ENCODE results near the gene PITX3.
"Not testable (repeated sequence)": the region's sequence is repeated elsewhere in the genome, so short reads cannot be mapped to it uniquely, and the experiment has no call there.

Gene PITX3

DNA sequence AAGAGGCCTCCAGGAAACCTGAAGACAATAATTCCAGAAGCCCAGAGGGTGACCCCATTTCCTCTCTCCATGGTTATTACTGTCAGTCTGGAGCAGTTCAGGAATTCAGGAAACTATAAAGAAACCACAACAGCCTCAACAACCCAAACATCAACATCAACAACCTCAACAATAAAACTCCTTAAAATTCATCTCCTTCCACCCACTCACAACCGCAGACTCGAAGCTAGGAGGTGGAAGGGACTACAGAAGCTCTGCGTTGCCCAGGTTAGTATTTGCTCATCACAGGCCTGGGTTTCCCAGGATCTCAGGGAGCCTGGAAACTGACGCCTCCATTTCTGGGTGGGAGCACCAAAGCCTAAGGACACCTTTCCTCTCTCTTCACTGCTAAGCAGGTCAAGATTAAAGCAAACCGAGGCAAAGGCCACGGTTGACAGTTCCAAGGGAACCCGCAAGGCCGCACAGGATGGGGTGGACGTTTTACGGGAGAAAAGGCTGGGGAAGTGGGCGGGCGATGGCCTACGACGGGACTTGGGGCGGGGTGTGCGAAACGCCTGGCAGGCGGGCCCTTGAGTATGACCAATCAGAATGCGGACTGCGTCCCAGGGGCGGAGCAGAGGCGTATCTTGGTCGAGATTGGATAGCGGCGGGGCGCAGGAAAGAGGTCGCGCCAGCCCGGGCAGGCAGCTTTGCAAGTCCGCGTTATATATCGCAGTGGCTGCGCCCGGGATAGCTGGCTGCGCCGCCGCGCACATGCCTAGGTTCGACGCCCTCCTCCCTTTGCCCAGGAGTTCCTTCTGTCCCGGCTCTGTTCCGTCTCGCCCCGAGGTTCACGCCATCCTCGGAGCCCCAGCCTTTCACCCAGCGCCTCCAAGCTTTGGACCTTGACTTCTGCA, 15.4 kb downstream of the PITX3 start, which contains the start of gene ELOVL3:
ELOVL3 (plus strand) TSS at position 654 of the 896 bp plus-strand sequence. CDS start 250 bp downstream, outside the sequence.
- peak; percentile 88 for DNase-seq (ENCODE audit: low spot score)

DNA sequence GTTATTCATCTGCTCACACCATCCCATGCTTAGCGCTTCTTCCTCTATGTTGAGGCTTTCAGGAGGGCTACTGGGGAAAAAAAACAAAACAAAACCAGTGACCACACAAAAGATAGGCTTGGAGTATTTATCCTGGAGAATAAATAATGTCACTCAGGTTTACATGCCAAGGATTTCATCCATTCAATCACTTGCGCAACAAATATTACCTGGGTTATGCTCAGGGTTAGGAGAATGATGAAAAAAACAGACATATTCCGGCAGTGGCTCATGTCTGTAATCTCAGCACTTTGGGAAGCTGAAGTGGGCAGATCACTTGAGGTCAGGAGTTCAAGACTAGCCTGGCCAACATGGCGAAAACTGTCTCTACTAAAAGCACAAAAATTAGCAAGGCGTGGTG, 18.5 kb downstream of the PITX3 start:
- no peak for DNase-seq (ENCODE audit: low spot score)

DNA sequence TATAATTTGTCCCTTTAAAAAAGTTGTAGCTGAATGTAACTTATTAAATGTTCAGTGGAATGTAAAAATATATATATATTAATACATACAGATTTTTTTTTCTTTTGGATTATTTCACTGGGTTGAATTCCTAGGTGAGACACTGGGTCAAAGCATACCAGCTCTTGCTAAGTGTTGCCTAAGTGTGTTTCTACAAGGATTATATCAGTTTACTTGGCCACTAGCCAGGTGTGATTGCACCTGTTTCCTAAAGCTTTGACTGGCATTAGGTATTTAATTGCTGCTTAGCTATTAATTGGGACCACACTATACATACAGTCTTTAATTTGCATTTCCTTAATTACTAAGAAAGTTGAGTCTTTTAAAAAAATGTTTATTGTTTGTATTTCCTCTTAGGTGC, 20.7 kb downstream of the PITX3 start:
- no peak for DNase-seq (ENCODE audit: low spot score)

DNA sequence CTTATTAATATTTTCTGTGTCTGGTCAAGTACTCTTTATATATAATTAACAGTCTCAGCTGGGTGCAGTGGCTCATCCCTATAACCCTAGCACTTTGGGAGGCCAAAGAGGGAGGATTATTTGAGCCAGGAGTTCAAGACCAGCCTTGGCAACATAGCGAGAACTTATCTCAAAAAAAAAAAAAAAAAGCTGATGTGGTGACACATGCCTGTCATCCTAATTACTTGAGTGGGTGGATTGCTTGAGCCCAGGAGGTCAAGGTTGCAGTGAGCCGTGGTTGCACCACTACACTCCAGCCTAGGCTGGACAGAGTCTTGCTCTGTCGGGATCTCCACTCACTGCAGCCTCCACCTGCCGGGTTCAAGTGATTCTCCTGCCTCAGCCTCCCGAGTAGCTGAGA, 21.9 kb downstream of the PITX3 start:
- DNase-seq (ENCODE audit: low spot score), result no peak

DNA sequence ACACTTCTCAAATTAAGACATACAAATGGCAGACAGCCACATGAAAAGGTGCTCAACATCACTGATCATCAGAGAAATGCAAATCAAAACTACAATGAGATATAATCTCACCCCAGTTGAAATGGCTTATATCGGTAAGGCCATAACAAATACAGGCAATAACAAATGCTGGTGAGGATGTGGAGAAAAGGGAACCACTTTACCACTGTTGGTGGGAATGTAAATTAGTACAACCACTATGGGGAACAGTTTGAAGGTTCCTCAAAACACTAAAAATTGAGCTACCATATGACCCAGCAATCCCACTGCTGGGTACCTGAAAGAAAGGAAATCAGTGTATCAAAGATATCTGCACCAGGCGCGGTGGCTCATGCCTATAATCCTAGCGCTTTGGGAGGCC, 27.7 kb downstream of the PITX3 start:
- not testable (repeated sequence) for DNase-seq (ENCODE audit: low spot score)

DNA sequence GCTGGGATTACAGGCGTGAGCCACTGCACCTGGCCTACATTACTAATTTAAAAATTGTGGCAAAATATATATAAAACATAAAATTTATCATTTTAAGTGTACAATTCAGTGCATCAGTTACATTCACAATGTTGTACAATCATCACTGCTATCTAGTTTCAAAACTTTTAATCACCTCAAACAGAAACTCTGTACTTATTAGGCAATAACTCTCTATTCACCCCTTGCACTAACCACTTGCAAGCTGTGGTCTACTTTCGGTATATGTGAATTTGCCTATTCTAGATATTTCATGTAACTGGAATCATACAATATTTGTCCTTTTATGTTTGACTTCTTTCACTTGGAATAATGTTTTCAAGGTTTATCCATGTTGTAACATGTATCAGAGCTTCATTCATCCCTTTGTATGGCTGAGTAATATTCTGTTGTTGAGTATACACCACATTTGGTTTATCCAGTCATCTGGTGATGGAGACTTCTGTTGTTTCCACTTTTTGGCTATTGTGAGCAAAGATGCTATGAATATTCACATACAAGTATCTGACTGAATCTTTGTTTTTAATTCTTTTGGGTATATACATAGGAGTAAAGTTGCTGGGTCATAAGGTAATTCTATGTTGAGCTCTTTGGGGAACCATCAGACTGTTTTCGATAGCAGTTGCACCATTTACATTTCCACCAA, 29.6 kb downstream of the PITX3 start:
- no peak for DNase-seq (ENCODE audit: low spot score)

DNA sequence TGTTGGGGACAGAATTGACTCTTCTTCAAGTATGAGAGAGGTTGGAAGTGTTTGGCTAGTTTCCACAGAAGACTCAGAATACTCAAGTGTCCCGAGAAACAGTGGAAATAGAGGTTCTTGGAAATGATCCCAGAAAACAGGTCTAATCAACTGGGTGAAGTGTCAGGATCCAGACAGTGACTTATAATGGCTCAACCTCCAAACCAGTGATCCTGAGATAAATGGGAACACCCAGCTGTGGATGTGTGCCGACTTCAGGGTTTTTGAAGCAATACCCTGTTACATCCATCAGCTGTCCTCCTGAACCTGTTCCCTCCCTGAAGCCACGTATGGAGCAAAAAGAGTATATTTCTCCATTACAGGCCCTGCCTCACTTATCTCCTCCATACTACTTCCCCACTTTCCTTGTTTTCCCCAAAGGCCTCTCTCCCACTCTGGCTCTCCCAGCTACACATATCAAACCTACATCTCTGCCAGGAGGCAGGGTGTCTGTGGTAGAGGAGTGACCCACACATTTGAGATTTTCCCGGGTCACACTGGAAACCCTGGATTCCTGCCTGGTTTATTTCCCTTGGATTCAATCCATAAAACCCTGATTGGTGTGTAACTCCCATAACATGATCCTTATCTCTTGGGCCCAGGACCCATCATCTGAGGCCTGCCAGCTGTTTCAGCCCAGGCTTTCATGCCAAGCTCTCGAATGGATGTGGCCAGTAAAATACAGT, 32.8 kb downstream of the PITX3 start:
- DNase-seq (ENCODE audit: low spot score), result no peak

DNA sequence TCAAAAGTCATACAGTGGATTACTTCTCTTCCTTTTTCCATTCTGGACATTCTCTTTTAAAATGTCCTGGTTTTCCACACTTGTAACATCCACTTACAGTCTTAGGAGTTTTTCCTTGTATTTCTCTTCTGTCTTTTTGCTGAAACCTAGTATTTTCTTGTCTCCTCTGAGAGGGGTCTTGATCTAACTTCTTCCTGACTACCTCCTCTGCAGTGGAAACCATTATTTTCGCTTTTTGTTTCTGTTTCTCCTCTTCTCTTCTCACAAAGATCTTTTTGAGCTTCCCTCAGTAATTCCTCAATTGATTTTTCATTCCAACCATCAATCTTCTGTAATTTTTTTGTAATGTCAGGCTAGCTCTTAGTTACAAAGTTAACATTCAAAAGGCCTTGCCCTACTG, 38.9 kb downstream of the PITX3 start:
- DNase-seq (ENCODE audit: low spot score), result no peak

DNA sequence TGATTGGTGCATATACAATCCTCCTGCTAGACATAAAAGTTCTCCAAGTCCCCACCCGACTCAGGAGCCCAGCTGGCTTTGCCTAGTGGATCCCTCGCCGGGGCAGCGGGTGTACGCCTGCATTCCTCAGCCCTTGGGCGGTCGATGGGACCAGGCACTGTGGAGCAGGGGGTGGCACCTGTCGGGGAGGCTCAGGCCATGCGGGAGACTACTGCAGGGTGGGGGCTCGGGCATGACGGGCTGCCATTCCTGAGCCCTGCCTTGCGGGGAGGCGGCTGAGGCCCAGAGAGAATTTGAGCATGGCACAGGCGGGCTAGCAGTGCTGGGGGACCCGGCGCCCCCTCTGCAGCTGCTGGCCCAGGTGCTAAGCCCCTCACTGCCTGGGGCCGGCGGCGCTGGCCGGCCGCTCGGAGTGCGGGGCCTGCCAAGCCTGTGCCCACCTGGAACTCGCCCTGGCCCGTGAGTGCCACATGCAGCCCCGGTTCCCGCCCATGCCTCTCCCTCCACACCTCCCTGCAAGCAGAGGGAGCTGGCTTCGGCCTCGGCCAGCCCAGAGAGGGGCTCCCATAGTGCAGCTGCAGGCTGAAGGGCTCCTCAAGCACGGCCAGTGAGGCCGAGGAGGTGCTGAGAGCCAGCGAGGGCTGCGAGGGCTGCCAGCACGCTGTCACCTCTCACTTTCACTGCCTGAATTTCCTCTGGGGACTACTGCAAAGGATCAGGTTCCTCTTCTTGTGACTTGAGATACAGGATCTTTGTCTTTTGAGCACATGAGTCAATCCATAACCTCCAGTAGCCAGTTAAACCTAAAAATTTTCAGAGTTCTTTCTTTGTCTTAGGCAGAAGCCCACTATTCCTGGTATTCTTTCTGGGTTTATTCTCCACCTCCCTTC, 40.3 kb downstream of the PITX3 start:
- DNase-seq (ENCODE audit: low spot score), result no peak

DNA sequence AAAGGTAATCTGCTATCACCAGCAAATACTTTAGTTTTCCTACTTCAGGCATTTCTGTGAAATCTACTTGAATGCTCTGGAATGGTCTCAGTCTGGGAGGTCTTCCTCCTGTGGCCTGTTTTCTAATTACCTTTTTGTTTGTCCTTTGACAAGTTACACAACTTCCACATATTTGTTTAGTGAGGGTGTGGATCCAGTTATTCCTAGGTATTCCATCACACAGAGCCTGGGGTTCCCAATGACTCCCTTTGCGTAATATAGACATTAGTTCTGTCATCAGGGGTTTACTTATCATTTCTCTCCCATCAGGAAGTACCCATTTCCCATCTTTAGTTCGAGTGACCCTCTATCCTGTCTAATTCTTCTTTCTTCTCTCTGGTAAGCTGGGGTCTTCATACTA, 43.3 kb downstream of the PITX3 start:
- DNase-seq (ENCODE audit: low spot score), result no peak

DNA sequence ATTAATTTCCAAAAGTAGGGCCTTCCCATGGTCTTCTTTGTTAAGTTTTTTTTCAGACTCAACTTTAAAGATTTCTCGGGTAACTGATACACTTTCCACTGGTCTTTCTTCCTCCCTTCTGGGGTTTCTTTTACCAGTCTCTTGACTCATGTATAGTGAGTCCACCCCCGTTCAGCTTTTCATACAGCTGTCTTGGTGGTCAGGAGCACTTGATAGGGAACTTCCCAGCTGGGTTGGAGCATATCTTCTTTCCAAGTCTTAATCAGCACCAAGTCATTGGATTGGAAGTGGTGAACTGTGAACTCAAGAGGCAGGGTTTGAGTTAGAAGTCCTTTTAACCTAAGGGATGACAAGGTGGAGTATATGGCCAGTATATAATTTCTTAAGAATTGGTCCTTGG, 44.4 kb downstream of the PITX3 start:
- no peak for DNase-seq (ENCODE audit: low spot score)

DNA sequence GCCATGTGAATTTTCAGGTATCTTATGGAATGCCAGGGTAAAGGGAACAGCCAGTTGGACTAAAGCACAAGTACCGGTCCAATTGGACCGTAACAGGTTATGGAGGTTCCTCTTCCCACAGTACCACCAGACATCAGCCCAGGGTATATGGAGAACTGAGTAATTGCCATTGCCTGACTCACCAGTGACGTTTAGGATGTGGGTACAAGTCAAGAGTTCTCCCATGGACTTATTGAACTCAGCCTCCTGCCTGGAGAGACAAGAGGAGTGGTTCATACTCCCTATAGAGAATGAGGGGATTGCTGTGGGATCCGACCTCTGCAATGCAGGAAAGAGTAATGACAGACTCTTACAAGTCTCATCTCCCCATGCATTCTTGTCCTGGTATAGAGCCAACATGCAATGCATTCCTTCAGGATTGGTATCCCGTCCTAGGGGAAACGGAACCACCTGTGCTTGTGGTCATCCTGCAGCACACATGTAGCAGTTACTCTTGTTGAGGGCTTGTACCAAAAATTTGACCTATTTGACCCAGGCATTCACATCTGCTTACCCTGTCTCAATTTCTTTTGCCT, 45.9 kb downstream of the PITX3 start:
- DNase-seq (ENCODE audit: low spot score), result no peak

DNA sequence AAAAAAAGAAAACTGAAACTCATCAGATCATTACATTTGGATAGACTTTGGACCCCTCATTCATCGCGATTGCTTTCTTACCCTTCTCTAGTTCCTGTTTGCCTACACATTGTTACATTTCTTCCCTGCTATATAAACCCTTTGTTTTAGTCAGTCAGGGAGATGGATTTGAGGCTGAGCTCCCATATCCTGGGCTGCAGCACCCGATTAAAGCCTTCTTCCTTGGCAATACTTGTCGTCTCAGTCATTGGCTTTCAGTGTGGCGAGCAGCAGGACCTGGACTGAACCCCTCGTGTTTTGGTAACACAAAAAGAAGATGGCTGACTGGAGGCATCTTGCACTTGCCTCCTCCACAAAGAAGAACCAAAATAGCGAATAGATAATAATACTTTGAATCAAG, 49.4 kb downstream of the PITX3 start:
- DNase-seq (ENCODE audit: low spot score), result no peak

DNA sequence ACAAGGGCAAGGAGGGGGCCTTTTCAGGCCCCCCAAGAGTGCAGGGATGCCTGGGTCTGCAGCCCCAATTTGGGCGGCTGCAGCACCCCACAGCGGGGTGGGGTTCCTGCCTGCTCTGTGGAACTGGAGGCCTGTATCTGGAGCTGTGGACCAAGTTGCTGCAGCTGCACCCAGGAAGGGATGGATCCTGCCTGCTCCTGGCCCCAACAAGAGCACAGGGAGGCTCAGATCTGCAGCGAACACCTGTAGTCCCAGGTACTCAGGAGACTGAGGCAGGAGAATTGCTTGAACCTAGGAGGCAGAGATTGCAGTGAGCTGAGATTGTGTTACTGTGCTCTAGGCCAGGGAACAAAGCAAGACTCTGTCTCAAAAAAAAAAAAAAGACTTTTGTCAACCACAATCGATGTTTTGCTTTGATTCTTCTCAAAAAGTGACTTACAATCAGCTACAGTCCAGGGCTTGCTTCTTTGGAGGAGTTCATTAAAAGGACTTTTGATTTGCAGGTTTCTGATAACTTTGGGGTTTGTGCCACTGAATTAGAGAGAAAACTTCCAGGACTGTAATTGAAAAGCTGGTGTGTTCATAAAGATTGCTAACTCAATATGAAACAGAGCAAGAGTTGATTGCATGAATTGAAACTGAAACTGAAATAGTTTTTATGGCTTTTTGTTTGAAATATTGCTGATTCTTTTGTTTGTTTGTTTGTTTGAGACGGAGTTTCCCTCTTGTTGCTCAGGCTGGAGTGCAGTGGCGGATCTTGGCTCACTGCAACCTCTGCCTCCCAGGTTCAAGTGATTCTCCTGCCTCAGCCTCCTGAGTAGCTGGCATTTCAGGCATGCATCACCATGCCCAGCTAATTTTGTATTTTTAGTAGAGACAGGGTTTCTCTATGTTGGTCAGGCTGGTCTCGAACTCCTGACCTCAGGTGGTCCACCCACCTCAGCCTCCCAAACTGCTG, 52.1 kb downstream of the PITX3 start:
- DNase-seq (ENCODE audit: low spot score), result not testable (repeated sequence)

DNA sequence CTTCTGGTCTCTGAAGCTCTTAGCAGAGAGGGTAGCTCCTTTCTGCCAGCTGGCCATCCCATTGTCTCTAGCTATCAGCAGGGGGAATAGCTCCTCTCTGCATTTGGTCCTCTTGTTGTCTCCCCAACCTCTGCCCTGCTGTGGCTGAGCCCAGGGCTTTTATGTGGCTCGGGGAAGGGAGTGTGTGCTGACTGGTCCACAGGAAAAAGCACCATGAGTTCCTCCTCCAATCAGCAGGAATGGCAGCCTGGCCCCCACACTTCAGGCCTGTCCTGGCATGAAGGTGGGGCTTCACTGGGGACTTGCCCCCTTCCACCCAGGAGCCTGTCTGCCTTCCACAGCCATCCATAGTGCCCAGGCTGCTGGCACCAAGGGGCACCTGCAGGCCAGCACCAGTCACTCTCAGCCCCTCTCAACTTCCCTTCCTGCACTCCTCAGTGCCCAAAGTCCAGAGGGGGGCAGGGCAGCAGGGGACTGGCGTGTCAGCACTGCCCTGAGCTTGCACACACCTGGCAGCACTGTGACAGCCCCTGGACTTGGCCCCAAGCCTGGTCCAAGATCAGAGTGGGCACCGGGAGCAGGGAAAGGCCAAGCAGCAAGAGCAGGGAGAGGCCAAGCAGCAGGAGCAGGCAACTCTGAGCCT, 52.9 kb downstream of the PITX3 start:
- no peak for DNase-seq (ENCODE audit: low spot score)

DNA sequence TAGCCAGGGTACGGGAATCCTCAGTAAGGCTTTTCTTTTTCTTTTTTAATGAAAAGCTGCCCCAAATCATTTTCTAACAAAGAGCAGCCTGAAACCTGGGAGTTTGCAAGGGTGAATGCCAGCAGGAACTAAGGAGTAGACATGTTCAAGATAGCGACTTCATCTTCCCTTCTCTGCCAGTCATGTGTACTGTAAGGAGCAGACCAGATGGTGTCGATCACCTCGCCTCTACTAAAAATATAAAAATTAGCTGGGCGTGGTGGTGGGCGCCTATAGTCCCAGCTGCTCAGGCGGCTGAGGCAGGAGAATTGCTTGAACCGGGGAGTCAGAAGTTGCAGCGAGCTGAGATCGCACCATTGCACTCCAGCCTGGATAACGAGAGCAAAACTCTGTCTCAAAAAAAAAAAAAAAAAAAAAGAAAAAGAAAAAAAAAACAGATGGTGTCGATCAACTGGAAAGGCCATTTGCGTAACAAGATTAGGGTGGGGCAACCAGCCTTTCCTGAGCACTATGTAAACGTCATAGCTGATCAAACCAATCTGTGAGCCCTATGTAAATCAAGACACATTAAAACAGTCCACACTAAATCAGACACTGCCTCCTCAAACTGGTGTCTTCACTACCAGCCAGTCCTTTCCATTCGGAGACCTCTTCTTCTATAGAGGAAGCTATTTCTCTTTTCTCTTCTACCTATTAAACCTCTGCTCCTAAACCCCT, 55.3 kb downstream of the PITX3 start:
- no peak for DNase-seq (ENCODE audit: low spot score)

DNA sequence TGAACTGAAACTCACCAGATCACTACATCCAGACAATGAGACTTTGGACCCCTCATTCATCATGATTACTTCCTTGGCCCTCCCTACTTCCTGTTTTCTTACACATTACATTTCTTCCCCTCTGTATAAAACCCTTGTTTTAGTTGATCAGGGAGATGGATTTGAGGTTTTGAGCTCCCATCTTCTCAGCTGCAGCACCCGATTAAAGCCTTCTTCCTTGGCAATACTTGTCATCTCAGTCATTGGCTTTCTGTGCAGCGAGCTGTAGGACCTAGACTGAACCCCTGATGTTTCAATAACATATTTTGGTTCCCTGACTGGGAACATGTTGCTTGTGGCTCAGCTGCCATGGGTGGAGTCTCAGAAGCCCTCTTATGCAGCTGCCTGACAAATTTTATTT, 56.0 kb downstream of the PITX3 start:
- DNase-seq (ENCODE audit: low spot score), result no peak

DNA sequence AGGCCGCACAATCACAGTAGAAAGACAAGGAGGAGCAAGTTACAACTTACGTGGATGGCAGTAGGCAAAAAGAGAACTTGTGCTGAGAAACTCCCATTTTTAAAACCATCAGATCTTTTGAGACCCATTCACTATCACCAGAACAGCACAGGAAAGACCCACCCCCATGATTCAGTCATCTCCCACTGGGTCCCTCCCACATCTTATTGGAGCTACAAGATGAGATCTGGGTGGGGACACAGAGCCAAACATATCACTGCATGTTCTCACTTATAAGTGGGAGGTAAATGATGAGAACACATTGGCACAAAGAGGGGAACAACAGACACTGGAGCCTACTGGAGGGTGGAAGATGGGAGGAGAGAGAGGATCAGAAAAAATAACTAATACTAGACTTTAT, 56.7 kb downstream of the PITX3 start:
- DNase-seq (ENCODE audit: low spot score), result no peak

Data from COLO829 (cell line).